OCI-M2 (cell line): ENCODE measurements around the gene PCDHGA1.

Experiments
- DNase-seq: peaks from one replicate; lab custom pipeline; 2025; ENCODE audit not compliant: unreplicated experiment; lab: John Stamatoyannopoulos, UW

Gene PCDHGA1

GRCh38 chr5:141528291-141528984 lies 198.1 kb downstream of the PCDHGA1 start:
- no peak for DNase-seq

- DNase-seq, result no peak
Measured at GRCh38 chr5:141529002-141529401, 198.7 kb downstream of the PCDHGA1 start.

GRCh38 chr5:141529873-141530272 lies 199.6 kb downstream of the PCDHGA1 start:
- no peak for DNase-seq

GRCh38 chr5:141532726-141533125 lies 202.4 kb downstream of the PCDHGA1 start:
- no peak for DNase-seq

- no peak for DNase-seq
Measured at GRCh38 chr5:141533897-141534296, 203.6 kb downstream of the PCDHGA1 start.

GRCh38 chr5:141534492-141535213 lies 204.3 kb downstream of the PCDHGA1 start:
- DNase-seq, result no peak

- no peak for DNase-seq
Measured at GRCh38 chr5:141543053-141543452, 212.7 kb downstream of the PCDHGA1 start.

- DNase-seq, result no peak
Measured at GRCh38 chr5:141547488-141547887, 217.2 kb downstream of the PCDHGA1 start.

GRCh38 chr5:141547921-141548320 lies 217.6 kb downstream of the PCDHGA1 start:
- no peak for DNase-seq

GRCh38 chr5:141557681-141558136 lies 227.4 kb downstream of the PCDHGA1 start:
- no peak for DNase-seq

- DNase-seq, result no peak
Measured at GRCh38 chr5:141558150-141558549, 227.8 kb downstream of the PCDHGA1 start.

GRCh38 chr5:141559461-141559860 lies 229.1 kb downstream of the PCDHGA1 start:
- DNase-seq, result no peak

GRCh38 chr5:141560151-141560550 lies 229.8 kb downstream of the PCDHGA1 start:
- no peak for DNase-seq

GRCh38 chr5:141560725-141561483 lies 230.6 kb downstream of the PCDHGA1 start:
- DNase-seq, result no peak
